Mammary epithelial cell (primary cell): ENCODE data around the gene DOCK11.

Source experiments
- CTCF ChIP-seq, 2 donors: IDR thresholded peaks in 1 of 2; conservative IDR thresholded peaks in 1 of 2; 2 replicates each; pipeline ENCODE4 v1.5.1; 2011 to 2012; ENCODE audit warnings: inconsistent platforms in 2 of 2, low read length in 2 of 2, mild to moderate bottlenecking in 2 of 2, control low read depth in 1 of 2, low read depth in 1 of 2; ENCODE audit not compliant: insufficient read depth in 1 of 2; ENCODE audit errors: extremely low read depth in 1 of 2
- EZH2 ChIP-seq: IDR thresholded peaks from 2 replicates; pipeline ENCODE4 v1.6.1; 2012; ENCODE audit warnings: low read length, inconsistent platforms, borderline replicate concordance

- TF ChIP-seq CTCF (conservative IDR thresholded peaks at IDR 0.05 in 1 of 2, IDR thresholded peaks at IDR 0.05 in 1 of 2; ENCODE audit: extremely low read depth in 1 of 2, insufficient read depth in 1 of 2, low read depth in 1 of 2, low read length in 2 of 2) (no peak), EZH2 (no peak)
These were observed 116.7 kb downstream of the DOCK11 start for GRCh38 chrX:118612290-118612689.
